GM21737 (cell line): ENCODE data around the gene ZSCAN21.
"Not testable (repeated sequence)": the region's sequence is repeated elsewhere in the genome, so short reads cannot be mapped to it uniquely, and the experiment has no call there.

Experiments
- ATAC-seq: cut with Tn5 transposase; IDR thresholded peaks from one replicate; pipeline ENCODE4 v1.9.1; 2021; ENCODE audit warnings: mild to moderate bottlenecking, moderate library complexity; ENCODE audit not compliant: unreplicated experiment

ZSCAN21 gene

DNA sequence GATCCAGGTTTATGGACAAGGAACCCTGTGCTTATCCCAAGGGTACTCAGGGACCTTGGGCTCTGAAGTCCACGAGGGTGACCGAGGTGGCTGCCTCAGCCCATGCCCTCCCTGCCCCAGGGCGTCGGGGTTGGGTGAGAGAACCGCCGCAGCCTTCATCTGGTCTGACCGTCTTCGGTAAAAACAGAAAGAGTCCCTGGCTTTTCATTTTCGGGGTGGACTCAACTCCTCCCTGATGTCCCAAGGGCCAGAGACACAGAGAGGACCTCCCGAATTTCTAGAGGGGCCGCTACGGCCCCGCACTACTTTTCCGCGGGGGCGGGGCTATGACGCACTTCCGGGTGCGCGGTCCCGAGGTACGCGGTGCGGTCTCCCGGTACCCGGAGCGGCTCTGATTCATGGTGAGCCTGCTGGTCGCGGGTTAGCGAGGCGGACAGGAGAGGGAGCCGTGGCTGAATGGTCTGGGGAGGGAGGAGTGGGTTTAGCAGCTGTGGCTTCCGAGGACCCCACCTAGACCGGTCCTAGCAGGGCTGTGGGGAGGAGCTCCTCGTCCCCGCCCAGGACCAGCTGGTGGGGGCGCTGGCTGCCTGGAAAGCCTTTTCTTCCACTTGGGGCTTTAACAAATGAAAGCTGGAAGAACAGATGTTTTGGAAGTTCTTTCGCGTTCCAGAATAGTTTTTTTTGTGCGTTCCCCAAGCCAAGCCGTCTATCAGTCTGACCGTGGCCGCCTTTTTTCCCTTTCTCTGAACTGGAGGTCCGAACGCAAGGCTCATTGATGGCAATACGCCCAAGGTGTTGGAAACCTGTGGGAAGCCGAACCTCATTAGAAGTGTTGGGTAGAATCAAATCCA lies at the start of gene ZSCAN21:
Gene ZSCAN21, plus strand, starts transcription at position 334 of the 851 bp plus-strand sequence. CDS start 7,233 bp downstream, outside the sequence.
- ATAC-seq: peak; percentile 86

DNA sequence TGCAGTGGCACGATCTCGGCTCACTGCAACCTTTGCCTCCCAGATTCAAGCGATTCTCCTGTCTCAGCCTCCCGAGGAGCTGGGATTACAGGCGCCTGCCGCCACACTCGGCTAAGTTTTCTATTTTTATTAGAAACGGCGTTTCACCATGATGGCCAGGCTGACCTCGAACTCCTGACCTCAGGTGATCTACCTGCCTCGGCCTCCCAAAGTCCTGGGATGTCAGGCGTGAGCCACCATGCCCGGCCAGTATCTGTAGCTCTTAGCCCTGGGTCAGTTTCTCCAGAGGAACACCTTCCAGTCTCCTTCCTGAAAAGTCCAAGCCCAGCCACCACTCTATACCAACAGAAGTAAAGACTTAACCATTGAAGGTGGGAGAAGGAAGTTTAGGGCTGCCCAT lies 49.3 kb upstream of the ZSCAN21 start:
- no peak for ATAC-seq

DNA sequence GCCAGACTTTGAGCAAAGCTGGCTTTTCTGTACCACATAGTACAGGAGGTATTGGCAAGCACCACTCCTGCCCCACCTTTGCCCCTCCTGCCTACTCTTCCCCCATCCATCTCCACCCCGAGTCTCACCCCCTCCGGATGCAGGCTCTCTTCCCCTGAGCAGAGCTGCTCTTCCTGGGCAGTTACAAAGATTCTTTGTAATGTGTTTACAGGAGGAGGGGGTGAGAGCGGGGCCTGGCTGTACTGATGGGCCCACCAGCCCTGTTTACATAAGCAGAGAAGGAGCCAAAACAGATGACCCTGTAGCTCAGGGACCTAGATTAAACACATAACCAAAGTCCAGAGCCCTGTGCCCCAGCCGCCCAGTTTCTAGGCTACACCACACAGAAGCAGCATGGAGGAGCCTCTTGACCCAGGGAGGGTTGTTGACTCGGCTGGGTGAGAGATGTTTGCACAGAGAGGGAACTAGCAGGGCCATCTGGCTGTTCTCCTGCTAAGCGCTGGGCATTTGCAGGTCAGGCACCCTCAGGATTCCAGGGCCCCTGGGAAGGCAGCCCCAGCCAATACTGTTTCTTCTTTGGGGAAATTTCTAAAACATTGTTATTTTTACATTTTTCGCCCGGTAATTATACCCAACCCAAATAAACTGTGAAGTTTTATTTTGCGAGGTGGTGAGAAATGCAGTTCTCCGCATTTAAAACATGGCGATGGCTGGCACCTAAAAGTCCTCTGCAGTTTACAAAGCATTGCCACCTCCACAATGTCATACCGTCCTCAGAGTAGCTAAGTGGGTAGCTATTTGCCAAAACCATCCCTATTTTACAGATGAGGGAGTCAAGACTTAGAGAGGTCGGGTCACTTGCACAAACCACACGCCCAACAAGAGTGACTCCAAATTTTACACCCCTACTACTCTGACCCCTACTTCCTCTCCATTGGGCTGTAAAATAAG lies 45.6 kb upstream of the ZSCAN21 start:
- ATAC-seq: no peak

DNA sequence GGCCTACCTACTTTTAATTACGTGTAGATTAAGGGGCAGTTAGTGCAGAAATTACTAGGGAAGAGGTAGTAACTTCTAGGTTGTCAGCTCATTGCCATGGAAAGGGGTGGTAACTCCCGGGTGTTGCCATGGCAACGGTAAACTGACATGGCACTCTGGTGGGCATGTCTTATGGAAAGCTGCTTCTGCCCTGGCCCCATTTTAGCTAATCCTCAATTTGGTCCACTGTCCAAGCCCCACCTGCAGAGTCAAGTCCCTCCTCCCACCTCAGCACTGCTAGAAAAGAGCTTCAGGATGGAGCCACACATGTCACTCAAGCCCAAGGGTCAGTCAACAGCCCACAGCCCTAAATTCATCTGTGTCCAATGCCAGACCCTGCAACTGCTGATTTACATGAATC lies 41.7 kb upstream of the ZSCAN21 start:
- ATAC-seq: no peak

DNA sequence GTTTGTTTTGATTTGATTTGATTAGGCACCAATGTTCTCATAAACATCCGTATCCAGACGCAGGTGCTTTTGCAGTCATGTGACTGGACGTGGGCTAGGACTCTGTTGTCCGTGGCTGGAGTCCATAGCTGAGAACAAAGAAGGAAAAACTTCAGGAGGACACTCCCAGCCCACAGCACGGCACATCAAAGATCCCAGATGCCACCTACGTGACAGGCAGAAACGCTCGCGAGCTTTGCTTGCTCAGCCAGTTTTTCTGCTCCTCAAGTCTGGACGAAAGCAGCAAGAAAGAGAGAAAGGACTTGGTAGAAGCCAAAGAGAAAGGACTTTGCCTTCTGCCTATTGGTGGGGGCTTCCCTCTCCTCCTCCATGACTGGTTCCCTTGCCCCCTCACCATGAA lies 41.0 kb upstream of the ZSCAN21 start:
- ATAC-seq: no peak

DNA sequence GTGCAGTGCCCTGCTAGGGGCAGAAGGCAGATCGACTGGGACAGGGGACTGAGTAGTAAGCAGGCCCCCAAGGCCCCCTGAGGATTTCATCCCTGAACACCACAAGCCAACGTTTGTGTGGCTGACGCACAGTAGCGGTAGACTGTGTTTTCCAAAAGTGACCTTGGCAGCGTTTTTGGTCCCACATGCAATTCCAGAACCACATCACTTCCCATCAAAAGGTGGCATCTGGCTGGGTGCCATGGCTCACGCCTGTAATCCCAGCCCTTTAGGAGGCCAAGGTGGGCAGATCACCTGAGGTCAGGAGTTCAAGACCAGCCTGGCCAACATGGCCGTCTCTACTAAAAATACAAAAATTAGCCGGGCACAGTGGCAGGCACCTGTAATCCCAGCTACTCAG lies 39.6 kb upstream of the ZSCAN21 start:
- ATAC-seq: not testable (repeated sequence)

DNA sequence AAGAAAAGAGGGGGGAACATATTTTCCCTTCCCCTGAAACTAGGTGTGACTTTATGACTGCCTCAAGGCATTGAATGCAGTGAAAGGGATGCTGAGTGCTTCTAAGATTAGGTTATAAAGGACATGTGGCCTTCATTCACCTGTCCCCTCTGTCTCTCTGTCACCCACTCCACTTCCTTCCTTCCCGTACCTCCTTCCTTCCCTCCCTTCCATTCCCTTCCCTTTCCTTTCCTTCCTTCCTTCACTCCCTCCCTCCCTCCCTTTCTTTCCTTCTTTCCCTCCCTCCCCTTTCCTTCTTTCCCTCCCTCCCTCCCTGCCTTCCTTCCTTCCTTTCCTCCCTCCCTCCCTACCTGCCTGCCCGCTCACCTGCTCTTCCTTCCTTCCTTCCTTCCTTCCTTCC lies 38.7 kb upstream of the ZSCAN21 start:
- ATAC-seq: no peak

DNA sequence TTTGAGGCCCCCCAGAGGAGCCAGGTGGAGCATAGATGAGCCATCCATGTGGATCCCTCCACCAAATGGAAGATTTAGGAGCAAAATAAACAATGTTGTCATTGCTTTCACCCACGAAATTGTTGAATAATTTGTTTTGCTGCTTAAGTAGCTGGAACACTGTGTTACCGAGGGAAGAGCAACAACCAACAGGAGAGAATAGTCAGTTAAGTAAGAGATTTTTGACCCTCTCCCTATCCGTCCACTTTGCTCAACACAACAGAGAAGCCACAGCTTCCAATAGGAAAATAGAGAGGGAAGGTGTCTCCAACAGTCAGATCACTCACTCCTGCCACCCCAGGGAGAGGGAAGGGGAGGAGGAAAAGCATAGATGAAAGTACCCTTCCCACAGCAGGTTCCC lies 38.1 kb upstream of the ZSCAN21 start:
- no peak for ATAC-seq

DNA sequence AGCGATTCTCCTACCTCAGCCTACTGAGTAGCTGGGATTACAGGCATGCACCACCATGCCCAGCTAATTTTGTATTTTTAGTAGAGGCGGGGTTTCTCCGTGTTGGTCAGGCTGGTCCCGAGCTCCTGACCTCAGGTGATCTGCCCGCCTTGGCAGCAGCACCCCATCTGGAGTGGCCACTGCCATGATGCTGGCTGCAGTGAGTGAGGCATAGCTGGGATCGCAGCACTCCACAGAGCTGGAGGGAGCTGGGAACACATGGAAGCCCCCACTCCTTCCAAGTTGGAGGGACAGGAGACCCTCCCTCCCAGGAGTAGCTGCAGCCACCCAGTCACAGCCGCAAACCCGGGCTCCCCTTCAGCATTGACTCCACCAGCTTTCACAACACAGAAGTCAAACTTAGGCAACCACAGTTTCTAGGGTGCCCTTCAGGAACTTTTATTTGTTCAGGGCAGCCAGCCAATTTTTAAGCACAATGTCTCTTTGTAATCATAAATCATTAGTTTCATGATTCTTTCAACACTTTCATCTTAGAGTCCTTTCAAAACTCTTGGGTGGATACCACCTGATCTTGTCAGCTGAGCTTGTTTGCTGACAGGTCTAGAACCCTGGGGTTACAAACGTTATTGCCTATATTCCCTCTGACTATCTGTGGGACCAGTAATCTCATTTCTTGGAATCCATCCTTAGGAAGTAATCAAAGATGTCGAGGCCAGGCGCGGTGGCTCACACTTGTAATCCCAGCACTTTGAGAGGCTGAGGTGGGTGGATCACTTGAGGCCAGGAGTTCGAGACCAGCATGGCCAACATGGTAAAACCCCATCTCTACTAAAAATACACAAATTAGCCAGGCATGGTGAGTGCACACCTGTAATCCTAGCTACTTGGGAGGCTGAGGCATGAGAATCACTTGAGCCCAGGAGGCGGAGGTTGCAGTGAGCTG lies 36.9 kb upstream of the ZSCAN21 start:
- not testable (repeated sequence) for ATAC-seq

DNA sequence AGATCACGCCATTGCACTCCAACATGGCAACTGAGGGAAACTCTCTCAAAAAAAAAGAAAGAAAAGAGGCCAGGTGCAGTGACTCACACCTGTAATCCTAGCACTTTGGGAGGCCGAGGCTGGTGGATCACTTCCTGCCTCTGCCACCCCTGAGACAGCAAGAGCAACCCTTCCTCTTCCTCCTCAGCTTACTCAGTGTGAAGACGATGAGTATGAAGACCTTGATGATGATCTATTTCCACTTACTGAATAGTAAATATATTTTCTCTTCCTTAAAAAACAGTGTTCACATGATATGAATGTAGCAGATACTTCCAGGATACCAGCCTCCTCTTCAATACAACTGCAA lies 36.3 kb upstream of the ZSCAN21 start:
- no peak for ATAC-seq

DNA sequence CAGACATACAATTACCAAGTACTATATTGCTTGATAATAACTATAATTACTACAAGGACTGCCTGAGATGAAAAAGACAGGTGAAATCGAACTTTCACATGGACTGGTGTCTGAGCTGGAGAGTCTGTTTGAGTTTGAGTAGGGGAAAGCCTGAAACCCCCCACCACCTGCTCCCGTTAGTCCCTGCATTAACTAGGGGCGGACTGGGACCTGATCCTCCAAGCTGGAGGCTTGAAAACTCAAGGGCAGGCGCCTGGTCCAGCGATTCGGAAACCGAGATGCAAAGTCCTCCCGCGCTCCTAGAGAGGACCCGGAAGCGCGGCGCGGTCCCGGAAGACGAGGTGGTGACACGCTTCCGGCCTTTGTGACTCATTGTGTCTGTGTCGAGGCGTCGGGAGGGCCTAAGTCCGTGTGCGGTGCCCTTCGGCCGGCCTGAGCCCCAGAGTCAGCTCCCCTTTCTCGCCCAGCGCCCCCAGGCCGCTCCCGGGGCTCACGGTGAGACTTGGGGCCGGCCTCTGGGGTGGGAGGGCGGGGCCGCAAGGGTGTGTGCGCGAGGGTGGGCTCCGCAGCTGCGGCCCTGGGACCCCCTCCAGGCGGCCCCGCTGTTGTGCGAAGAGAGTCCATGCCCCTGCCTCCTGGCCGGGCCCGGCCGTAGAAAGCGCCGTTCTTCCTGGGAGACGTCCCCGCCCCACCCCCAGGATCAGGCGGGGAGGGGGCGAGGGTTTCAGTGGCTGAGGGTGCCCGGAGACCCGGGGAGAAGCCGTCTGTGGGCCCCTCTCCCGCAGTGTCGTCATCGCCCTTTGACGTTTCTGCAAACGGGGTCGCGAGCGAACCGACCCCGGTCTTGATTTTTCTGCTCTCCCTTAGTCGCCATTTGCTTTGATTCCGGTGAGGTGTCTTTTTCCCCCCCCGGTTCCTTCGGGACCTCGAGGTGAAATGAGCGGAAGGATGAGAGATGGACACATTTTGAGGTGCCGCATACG lies 34.1 kb upstream of the ZSCAN21 start, which contains the start of gene ZKSCAN1:
Gene ZKSCAN1, plus strand, starts transcription at position 365 of the 983 bp plus-strand sequence. CDS start 7,911 bp downstream, outside the sequence.
- ATAC-seq: peak; percentile 85

DNA sequence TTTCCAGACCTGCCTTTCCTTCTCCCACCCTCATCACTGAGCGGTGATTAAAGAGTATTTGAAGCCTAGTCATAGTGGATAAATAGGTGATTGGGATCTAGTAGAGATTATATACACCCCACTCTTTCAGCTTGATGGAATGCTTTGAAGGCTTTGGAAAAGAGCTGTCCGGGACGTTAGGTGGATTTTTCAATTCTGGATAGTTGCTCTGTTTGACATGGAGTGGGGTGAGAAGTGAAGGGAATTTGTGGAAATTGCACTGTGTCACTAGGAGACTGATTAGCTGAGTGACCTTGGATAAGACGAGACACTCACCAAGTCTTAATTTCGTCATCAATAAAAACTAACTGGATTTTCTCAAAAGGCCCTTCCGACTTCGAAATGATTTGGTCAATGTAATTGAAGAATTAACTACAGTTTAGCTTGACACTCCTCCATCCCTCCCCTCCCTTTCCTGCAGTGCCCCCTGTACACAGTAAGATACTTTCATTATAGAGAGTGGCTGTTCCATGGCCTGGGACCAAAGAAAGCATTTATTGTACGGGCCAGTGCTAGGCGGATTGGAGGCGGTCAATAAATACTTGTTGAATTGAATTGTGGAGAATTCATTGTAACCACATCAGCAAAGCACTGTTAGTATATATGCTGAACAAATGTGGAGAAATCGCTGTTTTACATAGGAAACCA lies 33.2 kb upstream of the ZSCAN21 start:
- ATAC-seq: no peak

DNA sequence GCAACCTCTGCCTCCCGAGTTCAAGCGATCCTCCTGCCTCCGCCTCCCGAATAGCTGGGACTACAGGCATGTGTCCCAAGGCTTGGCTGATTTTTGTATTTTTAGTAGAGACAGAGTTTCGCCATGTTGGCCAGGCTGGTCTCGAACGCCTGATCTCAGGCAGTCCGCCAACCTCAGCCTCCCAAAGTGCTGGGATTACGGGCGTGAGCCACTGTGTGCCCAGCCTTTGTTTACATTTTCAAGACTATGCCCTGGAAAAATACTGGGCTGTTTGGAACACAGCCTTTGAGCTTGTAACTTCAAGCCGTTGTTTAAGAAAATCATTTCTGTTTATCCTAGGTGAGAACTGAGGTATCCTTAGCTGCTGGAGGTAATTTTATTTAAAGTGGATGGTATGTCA lies 32.3 kb upstream of the ZSCAN21 start:
- no peak for ATAC-seq

DNA sequence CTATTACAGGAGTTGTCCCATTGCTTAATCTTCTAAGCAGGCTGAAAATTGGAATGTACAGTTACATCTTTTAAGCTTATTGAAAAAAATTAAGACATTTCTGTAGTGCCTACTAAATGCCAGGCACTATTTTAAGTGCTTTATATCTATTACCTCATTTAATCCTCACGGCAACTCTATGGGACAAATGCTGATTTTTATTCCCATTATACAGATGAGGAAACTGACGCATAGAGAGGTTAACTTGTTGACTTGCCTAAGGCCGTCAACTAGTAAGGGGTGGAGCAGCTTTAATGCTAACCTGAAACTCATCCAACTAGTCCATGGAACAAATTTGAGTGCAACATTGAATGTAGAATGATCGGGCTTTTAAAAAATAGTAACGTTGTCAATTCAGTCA lies 31.7 kb upstream of the ZSCAN21 start:
- ATAC-seq: no peak

DNA sequence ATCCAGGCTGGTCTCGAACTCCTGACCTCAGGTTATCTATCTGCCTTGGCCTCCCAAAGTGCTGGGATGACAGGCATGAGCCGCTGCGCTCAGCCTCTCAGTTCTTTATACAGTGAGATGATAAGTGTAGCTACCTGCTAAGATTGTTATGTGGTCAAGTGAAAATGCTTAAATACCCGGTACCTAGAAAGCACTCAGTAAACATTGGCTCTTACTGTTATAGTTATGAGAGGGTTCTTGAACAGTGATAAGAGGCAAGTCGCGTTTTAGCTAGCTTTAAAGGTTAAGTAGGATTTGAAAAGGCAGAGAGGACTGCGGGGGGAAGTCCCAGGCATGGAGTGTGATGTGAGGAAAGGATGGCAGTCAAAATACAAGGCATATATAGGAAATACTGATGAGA lies 29.7 kb upstream of the ZSCAN21 start:
- ATAC-seq: no peak

DNA sequence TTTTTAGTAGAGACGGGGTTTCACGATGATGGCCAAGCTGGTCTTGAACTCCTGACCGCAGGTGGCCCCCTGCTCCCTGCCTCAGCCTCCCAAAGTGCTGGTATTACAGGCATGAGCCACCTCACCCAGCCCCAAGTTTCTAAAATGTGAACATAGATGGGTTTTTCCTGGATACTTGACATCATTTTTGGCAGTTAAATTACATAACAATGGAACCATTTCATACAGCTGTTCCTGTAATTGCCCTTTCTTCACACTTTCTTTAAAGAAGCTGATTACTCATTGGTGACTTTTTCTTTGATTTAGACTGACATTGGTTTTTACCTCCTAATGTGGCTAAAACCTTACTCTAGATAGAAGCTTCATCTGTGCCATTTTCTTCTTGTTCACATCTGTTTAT lies 28.3 kb upstream of the ZSCAN21 start:
- no peak for ATAC-seq

DNA sequence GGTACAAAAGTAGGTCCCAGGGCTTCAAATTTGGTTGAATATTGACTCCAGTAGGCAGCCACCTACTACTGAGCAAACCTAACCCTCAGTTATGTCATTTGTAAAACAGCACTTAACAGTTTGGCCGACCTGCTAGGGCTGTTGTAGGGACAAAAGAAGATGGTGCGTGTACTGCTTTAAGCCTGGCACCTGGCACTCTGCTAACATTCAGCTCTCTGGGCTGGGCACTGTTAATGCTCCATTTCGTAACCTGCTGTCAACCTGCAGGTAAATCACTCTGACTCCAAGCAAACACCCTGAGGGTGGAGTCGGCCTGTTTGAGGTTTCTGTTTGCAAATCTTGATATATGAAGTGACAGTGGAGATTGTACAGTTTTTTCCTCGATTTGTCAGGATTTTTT lies 27.0 kb upstream of the ZSCAN21 start:
- no peak for ATAC-seq

DNA sequence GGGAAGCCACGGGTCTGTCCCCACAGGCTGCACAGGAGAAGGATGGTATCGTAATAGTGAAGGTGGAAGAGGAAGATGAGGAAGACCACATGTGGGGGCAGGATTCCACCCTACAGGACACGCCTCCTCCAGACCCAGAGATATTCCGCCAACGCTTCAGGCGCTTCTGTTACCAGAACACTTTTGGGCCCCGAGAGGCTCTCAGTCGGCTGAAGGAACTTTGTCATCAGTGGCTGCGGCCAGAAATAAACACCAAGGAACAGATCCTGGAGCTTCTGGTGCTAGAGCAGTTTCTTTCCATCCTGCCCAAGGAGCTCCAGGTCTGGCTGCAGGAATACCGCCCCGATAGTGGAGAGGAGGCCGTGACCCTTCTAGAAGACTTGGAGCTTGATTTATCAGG lies 26.0 kb upstream of the ZSCAN21 start:
- ATAC-seq: no peak
